ENCODE measurements around the gene TIMMDC1. TPM values are rescaled to one million over a fixed set of nuclear protein-coding genes. Genes with fewer than 3 reads are reported as not detected.
A peak's percentile ranks its signal among the peaks of the same experiment; 100 is the strongest.

TIMMDC1 gene
- total RNA-seq, 4 donors from 2014 or later: 25.7 to 50.8 (median 35.0) TPM

DNA sequence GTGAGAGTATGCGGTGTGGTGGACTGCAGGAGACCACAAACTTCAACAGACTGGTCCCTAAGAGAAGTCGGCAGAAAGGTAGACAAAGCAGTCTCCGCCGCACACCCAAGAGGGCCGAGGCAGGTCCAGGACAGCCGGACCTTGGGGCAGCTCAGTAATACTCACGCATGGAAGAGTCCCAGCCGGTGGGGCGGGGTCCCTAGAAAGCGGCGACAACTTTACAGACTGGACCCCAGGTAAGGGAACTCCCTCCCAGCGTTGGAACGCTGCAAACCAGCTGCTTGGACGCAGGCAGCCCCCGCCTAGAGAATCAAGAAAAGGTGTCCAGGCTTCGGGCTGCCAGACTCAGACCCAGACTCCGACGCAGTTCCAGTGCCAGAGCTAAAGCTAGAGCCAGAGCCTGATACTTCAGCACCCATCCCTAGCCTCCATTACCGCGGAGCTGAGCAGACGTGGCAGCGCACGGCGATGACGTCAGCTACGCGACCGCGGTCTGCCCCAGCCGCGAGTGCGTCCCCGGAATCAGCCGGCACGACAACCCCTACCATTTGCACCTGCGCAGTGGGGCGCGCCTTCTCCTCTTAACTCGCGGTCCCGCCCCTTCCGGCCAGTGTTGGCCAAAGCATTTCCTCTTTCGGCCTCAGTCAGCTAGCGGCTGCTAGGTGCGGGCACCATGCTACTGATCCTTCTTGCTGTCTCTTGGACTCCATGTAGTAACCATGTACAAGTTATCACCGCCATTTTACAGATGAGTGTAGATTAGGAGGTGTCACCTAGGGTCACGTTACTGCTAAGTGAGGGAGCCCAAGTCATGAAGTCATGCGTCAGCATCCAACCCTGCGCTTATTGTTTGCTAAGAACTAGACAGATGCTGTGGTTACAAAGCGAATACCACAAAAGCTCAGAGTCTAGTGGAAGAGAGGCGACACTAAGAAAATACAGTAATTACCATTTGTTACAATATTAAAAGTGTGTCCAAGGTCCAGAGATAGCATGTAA lies 34.9 kb upstream of the TIMMDC1 start, which contains the start of gene TMEM39A:
TMEM39A (minus strand) TSS at position 445 of the 999 bp plus-strand sequence. CDS start 1,541 bp downstream, outside the sequence.
- peaks cover 0 to 16% (median under 1%) of the 10 kb centered on the region in 4 donors for H3K36me3 ChIP-seq
- peak; percentile 92 for TF ChIP-seq POLR2A (IDR thresholded peaks at IDR 0.05)
- peak; percentile 91 to 98 (median 96) for TF ChIP-seq POLR2AphosphoS5 (IDR thresholded peaks at IDR 0.05)
- TF ChIP-seq EP300 (IDR thresholded peaks at IDR 0.05; ENCODE audit: low read depth): no peak
- TF ChIP-seq, protein P1, sequence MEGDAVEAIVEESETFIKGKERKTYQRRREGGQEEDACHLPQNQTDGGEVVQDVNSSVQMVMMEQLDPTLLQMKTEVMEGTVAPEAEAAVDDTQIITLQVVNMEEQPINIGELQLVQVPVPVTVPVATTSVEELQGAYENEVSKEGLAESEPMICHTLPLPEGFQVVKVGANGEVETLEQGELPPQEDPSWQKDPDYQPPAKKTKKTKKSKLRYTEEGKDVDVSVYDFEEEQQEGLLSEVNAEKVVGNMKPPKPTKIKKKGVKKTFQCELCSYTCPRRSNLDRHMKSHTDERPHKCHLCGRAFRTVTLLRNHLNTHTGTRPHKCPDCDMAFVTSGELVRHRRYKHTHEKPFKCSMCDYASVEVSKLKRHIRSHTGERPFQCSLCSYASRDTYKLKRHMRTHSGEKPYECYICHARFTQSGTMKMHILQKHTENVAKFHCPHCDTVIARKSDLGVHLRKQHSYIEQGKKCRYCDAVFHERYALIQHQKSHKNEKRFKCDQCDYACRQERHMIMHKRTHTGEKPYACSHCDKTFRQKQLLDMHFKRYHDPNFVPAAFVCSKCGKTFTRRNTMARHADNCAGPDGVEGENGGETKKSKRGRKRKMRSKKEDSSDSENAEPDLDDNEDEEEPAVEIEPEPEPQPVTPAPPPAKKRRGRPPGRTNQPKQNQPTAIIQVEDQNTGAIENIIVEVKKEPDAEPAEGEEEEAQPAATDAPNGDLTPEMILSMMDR (IDR thresholded peaks at IDR 0.05): peak in 2 of 5 experiments; percentile 20 to 57
- peak within 1 kb of the TSS; percentile 78 to 99 (median 86) for H3K4me3 ChIP-seq
- in situ Hi-C loops (cut with MboI; ENCODE audit: low pct_ligation_motif_present in 1 of 4, low pct_unique_long_range_greater_than_20kb in 1 of 4, low sequenced_read_pairs in 3 of 4) (no loop called here), intact Hi-C loops (cut with DNase I; ENCODE audit: low total_unique reads) (no loop called here)
- 0 to 4% methylated on average over 2 to 51 of the region's 51 CpGs for WGBS, 2 donors (ENCODE audit: low coverage in 1 of 2)
- peak within 1 kb of the TSS; percentile 90 to 92 (median 90) for H3K27ac ChIP-seq
- H3K9me3 ChIP-seq: no peaks in the 10 kb centered on the region
- no peaks in the 10 kb centered on the region for H3K27me3 ChIP-seq
- H3K4me1 ChIP-seq: peaks cover 13 to 43% (median 24%) of the 10 kb centered on the region in 4 donors
- peak; percentile 100 for DNase-seq

DNA sequence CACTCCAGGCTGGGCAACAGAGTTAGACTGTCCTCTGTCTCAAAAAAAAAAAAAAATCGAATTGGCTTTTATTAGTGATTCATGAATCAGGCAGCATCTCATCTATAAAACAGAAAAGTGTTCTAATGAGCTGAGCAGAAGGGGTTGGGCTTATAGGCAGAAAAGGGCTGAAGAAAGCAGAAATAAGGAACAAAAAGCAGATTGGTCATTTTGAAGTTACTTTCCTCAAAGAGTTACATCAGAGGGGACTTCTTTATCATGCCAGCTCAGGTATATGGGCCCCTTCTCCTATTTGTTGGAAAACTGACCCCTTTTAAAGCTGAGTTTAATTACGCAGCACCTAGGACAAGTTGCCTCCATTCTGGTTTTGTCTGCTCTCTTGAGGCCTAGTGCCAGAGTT lies 30.3 kb upstream of the TIMMDC1 start:
- in situ Hi-C loops (cut with MboI; ENCODE audit: low pct_ligation_motif_present in 1 of 4, low pct_unique_long_range_greater_than_20kb in 1 of 4, low sequenced_read_pairs in 3 of 4): no loop called here
- Histone ChIP-seq H3K4me3 (peak overlapping the region in 1 of 4 donors; percentile 76), H3K4me1 (peaks cover 9 to 39% (median 24%) of the 10 kb centered on the region in 4 donors), H3K36me3 (peaks cover 0 to 5% (median 0%) of the 10 kb centered on the region in 4 donors), H3K27ac (peak overlapping the region in 3 of 4 donors; percentile 78 to 87 (median 86)), H3K9me3 (no peaks in the 10 kb centered on the region), H3K27me3 (no peaks in the 10 kb centered on the region)
- WGBS, 2 donors (ENCODE audit: low coverage in 1 of 2): 85 to 89% methylated on average over 2 of the region's 2 CpGs
- no peak for DNase-seq
- intact Hi-C loops (cut with DNase I; ENCODE audit: low total_unique reads): no loop called here
- no peak for TF ChIP-seq POLR2A (IDR thresholded peaks at IDR 0.05)
- no peak for TF ChIP-seq POLR2AphosphoS5 (IDR thresholded peaks at IDR 0.05)
- TF ChIP-seq EP300 (IDR thresholded peaks at IDR 0.05; ENCODE audit: low read depth): no peak

DNA sequence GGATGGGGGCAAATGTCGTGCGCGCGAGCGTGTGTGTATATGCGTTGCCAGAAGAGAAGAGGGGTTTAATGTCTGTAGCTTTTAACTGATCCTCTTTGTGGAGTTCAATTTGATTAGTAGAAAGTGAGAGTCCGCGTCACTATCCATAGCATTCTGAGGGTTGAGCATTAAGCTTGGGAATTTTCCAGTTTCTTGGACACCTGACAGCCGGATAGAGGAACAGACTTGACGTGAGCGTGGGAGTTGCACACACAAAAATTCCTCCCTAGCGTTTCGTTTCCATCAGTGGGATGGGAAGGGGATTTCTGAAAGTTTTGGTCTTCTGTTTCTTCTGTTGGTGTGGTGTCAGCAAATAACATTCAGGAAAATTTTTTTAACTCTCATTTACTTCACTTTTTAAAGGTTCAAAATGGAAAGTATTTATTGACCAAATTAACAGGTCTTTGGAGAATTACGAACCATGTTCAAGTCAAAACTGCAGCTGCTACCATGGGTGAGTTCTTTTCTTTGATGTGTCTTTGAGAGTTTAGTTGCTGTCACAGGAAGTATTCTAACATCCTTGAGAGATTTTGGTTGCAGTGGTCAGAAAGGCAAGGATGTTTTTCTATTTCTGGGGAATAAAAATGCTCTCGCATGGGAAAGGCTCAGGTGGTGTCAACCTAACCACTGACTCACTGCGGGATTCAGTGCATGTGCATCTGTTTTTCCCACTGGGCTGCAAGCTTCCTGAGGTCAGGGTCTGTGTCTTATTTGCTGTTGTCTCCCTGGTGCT lies 28.7 kb upstream of the TIMMDC1 start:
- no peak for TF ChIP-seq POLR2AphosphoS5 (IDR thresholded peaks at IDR 0.05)
- TF ChIP-seq EP300 (IDR thresholded peaks at IDR 0.05; ENCODE audit: low read depth): no peak
- TF ChIP-seq, protein P1 (IDR thresholded peaks at IDR 0.05): no peak
- TF ChIP-seq POLR2A (IDR thresholded peaks at IDR 0.05): no peak
- H3K4me1 ChIP-seq: peaks cover 9 to 31% (median 20%) of the 10 kb centered on the region in 4 donors
- WGBS, 2 donors (ENCODE audit: low coverage in 1 of 2): 9 to 10% methylated on average over 8 to 16 of the region's 16 CpGs
- H3K9me3 ChIP-seq: no peaks in the 10 kb centered on the region
- intact Hi-C loops (cut with DNase I; ENCODE audit: low total_unique reads) (no loop called here), in situ Hi-C loops (cut with MboI; ENCODE audit: low pct_ligation_motif_present in 1 of 4, low pct_unique_long_range_greater_than_20kb in 1 of 4, low sequenced_read_pairs in 3 of 4) (no loop called here)
- peaks cover 0 to 15% (median 0%) of the 10 kb centered on the region in 4 donors for H3K36me3 ChIP-seq
- no peak for DNase-seq
- H3K27ac ChIP-seq: peak overlapping the region; percentile 78 to 87 (median 84)
- H3K4me3 ChIP-seq: peak overlapping the region; percentile 62 to 85 (median 78)
- no peaks in the 10 kb centered on the region for H3K27me3 ChIP-seq

DNA sequence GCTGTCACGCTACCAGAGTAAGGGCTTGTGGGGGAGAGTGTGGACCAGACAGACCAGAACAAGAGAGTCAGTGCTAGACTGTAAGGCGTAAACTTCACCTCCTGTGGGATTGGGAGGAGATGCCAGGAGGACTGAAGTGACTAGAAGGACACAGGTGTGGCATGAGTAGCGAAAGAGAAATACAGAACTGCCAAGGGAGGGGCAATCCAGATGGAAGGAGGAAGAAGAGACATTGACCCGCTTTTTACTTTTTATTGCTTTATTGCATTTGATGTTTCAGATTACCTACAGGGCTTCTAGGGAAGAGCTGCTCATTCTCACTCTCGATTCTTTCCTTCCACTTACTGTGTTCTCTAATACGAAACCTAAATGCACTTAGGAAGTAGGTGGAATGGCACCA lies 27.5 kb upstream of the TIMMDC1 start:
- peak; percentile 27 for DNase-seq

More for the DNA sequence above, 27.5 kb upstream of the TIMMDC1 start:
- WGBS, 2 donors (ENCODE audit: low coverage in 1 of 2): 53 to 57% methylated on average over 6 of the region's 6 CpGs
- H3K9me3 ChIP-seq: no peaks in the 10 kb centered on the region
- peak overlapping the region in 1 of 4 donors; percentile 7 for H3K4me3 ChIP-seq
- peak overlapping the region in 3 of 4 donors; percentile 21 to 60 (median 50) for H3K27ac ChIP-seq
- TF ChIP-seq EP300 (IDR thresholded peaks at IDR 0.05; ENCODE audit: low read depth) (no peak), POLR2AphosphoS5 (IDR thresholded peaks at IDR 0.05) (peak in 1 of 3 donors; percentile 7)
- in situ Hi-C loops (cut with MboI; ENCODE audit: low pct_ligation_motif_present in 1 of 4, low pct_unique_long_range_greater_than_20kb in 1 of 4, low sequenced_read_pairs in 3 of 4) (no loop called here), intact Hi-C loops (cut with DNase I; ENCODE audit: low total_unique reads) (no loop called here)
- no peaks in the 10 kb centered on the region for H3K27me3 ChIP-seq
- H3K36me3 ChIP-seq: peaks cover 0 to 15% (median 0%) of the 10 kb centered on the region in 4 donors
- H3K4me1 ChIP-seq: peaks cover 9 to 31% (median 20%) of the 10 kb centered on the region in 4 donors

Data from transverse colon (tissue), 4 donors.